ENCODE results near the gene FAM76A. TPM values are rescaled to one million over a fixed set of nuclear protein-coding genes. Genes with fewer than 3 reads are reported as not detected.
"Not testable (repeated sequence)": the region's sequence is repeated elsewhere in the genome, so short reads cannot be mapped to it uniquely, and the experiment has no call there.

Gene FAM76A
- 10 to 100 TPM; 12.1 to 14.5 (median 12.9) TPM for total RNA-seq
- 6.1 TPM for polyA plus RNA-seq
- long read RNA-seq, donor 1, transcript FAM76A-204 (9 exons, 3,567 nt) = major isoform, 13 of 19 reads
- long read RNA-seq, donor 1, partial matches to known transcripts = 0 of 19 reads
- long read RNA-seq, donor 1, other reads (novel, unspliced or antisense) = 2 of 19 reads
- long read RNA-seq, donor 2, transcript FAM76A-204 (9 exons, 3,567 nt) = major isoform, 9 of 13 reads
- long read RNA-seq, donor 2, partial matches to known transcripts = 0 of 13 reads
- long read RNA-seq, donor 2, other reads (novel, unspliced or antisense) = 0 of 13 reads
- long read RNA-seq, donor 3, transcript FAM76A-203 (8 exons, 2,273 nt) = minor isoform, 11 of 52 reads
- long read RNA-seq, donor 3, transcript FAM76A-204 (9 exons, 3,567 nt) = major isoform, 34 of 52 reads
- long read RNA-seq, donor 3, partial matches to known transcripts = 0 of 52 reads
- long read RNA-seq, donor 3, other reads (novel, unspliced or antisense) = 7 of 52 reads
- long read RNA-seq, donor 4, transcript FAM76A-204 (9 exons, 3,567 nt) = major isoform, 7 of 9 reads
- long read RNA-seq, donor 4, partial matches to known transcripts = 0 of 9 reads
- long read RNA-seq, donor 4, other reads (novel, unspliced or antisense) = 0 of 9 reads

DNA sequence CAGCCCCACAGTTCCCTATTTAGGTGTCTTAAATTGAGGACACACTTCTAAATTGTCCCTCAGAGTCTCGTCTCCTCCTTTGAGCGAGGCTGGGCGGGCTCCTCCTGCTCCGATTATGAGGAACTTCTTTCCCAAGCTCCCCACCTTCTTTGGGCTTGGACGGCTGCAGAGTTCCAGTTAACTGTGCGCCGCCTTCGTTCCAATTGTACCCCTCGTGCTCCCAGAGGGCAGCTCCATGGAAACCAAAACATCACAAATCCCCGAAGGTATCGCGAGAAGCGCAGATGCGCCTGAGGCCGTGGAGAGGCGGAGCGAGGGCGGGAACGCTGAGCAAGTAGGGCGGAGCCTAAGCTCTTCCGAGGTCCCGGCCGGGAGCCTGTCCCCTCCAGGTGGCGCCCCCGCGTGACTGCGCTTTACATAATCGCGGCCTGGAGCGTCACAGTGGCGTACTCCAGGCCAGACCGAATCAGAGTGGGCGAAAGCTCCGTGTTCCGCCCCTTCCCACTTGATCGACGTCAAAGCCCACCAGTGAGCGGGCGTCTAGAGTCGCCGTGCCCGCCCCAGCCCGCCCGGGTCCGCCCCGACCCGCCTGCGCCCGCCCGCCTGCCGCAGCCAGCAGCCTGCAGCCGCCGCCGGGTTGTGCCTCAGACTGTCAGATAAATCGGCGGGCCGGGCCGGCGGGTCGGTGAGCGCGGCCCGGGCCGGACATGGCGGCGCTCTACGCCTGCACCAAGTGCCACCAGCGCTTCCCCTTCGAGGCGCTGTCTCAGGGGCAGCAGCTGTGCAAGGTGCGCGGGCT lies at the start of gene FAM76A:
TSS of gene FAM76A (plus strand) at position 588 of the 799 bp plus-strand sequence. CDS start at position 708, 120 bp downstream.
- 1% methylated on average over 72 of the region's 72 CpGs for WGBS
- Histone ChIP-seq H3K27ac (ENCODE audit: low read length) (peak within 1 kb of the TSS; percentile 92), H3K27me3 (ENCODE audit: control insufficient read depth, insufficient read depth) (no peaks in the 10 kb centered on the region), H3K9me3 (ENCODE audit: control insufficient read depth, low read length) (no peaks in the 10 kb centered on the region), H3K4me1 (ENCODE audit: control insufficient read depth, insufficient read depth, low read length) (no peaks in the 10 kb centered on the region), H3K4me3 (ENCODE audit: low read length) (peak within 1 kb of the TSS; percentile 93)
- intact Hi-C loops (cut with DNase I) = loop anchor here in 2 of 4 donors (10.0 kb wide), 1 partner anchor 51 kb away; the partner anchor contains the start of gene IFI6 (in 2 of the 2)
- DNase-seq (peak; percentile 99 to 100 (median 100)), ATAC-seq (peak; percentile 97 to 98)

DNA sequence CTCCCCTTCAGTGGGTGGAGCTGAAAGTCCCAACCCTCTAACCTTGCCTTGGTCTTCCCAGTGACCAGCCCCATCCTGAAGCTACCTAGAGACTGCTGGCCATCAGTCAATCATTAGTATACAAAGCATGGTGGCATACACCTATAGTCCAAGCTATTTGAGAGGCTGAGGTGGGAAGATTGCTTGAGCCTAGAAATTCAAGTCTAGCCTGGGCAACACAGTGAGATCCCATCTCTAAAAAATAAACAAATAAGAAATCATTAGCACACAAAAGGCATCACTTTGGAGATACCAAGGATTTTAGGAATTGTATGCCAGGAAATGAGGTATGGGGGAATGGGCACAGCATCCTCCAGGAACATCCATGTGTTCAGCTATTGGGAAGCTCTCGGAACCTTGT lies 49.4 kb upstream of the FAM76A start:
- ATAC-seq = no peak
- no peak overlapping the region for H3K27ac ChIP-seq (ENCODE audit: low read length)
- H3K4me3 ChIP-seq (ENCODE audit: low read length) = no peak overlapping the region
- intact Hi-C loops (cut with DNase I) = loop anchor here in 2 of 4 donors (10.0 kb wide), 1 partner anchor 48 kb away; the partner anchor contains the start of gene FAM76A (in 2 of the 2)
- no peak for DNase-seq
- peaks cover 2% of the 10 kb centered on the region for H3K4me1 ChIP-seq (ENCODE audit: control insufficient read depth, insufficient read depth, low read length)
- WGBS = 100% methylated on average over 1 of the region's 1 CpG
- no peaks in the 10 kb centered on the region for H3K9me3 ChIP-seq (ENCODE audit: control insufficient read depth, low read length)
- no peaks in the 10 kb centered on the region for H3K27me3 ChIP-seq (ENCODE audit: control insufficient read depth, insufficient read depth)

DNA sequence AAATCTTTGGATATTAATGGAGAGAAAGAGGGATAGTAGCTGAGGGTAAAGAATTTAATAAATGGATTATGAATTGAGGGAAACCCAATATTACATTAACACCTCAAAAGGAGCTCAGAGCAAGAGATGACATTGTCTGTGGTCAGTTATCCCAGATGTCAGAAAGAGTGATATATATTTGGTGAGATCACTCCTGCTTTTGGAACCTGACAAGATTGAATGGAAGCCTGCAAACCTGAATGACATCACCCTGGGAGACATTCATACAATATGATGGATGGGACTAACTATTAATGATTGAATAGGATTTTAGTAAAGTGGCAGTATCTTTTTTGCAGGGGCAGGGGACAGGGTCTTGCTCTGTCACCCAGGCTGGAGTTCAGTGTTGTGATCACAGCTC lies 47.0 kb upstream of the FAM76A start:
- no peak overlapping the region for H3K27ac ChIP-seq (ENCODE audit: low read length)
- intact Hi-C loops (cut with DNase I) = loop anchor here in 2 of 4 donors (10.0 kb wide), 1 partner anchor 46 kb away; the partner anchor contains the start of gene FAM76A (in 2 of the 2)
- H3K27me3 ChIP-seq (ENCODE audit: control insufficient read depth, insufficient read depth) = no peaks in the 10 kb centered on the region
- no peak for ATAC-seq
- DNase-seq = no peak
- no peaks in the 10 kb centered on the region for H3K9me3 ChIP-seq (ENCODE audit: control insufficient read depth, low read length)
- no peaks in the 10 kb centered on the region for H3K4me1 ChIP-seq (ENCODE audit: control insufficient read depth, insufficient read depth, low read length)
- H3K4me3 ChIP-seq (ENCODE audit: low read length) = no peak overlapping the region

DNA sequence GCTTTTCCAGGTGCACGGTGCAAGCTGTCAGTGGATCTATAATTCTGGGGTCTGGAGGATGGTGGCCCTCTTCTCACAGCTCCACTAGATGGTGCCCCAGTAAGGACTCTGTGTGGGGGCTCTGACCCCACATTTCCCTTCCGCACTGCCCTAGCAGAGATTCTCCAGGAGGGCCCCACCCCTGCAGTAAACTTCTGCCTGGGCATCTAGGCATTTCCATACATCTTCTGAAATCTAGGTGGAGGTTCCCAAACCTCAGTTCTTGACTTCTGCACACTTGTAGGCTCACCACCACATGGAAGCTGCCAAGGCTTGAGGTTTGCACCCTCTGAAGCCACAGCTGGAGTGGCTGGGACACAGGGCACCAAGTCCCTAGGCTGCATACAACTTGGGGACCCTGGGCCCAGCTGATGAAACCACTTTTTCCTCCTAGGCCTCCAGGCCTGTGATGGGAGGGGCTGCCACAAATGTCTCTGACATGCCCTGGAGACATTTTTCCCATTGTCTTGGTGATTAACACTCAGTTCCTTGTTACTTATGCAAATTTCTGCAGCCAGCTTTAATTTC lies 45.5 kb upstream of the FAM76A start:
- DNase-seq; H3K9me3 ChIP-seq (ENCODE audit: control insufficient read depth, low read length); H3K27me3 ChIP-seq (ENCODE audit: control insufficient read depth, insufficient read depth); H3K27ac ChIP-seq (ENCODE audit: low read length); intact Hi-C loops (cut with DNase I); H3K4me1 ChIP-seq (ENCODE audit: control insufficient read depth, insufficient read depth, low read length); ATAC-seq; H3K4me3 ChIP-seq (ENCODE audit: low read length): not testable (repeated sequence)
- WGBS = 94% methylated on average over 2 of the region's 2 CpGs

DNA sequence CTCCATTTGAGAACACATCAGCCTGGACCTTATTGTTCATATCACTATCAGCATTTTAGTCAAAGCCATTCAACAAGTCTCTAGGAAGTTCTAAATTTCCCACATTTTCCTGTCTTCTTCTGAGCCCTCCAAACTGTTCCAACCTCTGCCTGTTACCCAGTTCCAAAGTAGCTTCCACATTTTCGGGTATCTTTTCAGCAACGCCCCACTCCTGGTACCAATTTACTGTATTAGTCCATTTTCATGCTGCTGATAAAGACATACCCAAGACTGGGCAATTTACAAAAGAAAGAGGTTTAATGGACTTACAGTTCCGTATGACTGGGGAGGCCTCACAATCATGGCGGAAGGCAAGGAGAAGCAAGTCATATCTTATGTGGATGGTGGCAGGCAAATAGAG lies 44.2 kb upstream of the FAM76A start:
- H3K4me3 ChIP-seq (ENCODE audit: low read length); intact Hi-C loops (cut with DNase I); H3K27ac ChIP-seq (ENCODE audit: low read length); ATAC-seq; H3K27me3 ChIP-seq (ENCODE audit: control insufficient read depth, insufficient read depth); H3K4me1 ChIP-seq (ENCODE audit: control insufficient read depth, insufficient read depth, low read length); DNase-seq; H3K9me3 ChIP-seq (ENCODE audit: control insufficient read depth, low read length): not testable (repeated sequence)
- 96% methylated on average over 4 of the region's 4 CpGs for WGBS

DNA sequence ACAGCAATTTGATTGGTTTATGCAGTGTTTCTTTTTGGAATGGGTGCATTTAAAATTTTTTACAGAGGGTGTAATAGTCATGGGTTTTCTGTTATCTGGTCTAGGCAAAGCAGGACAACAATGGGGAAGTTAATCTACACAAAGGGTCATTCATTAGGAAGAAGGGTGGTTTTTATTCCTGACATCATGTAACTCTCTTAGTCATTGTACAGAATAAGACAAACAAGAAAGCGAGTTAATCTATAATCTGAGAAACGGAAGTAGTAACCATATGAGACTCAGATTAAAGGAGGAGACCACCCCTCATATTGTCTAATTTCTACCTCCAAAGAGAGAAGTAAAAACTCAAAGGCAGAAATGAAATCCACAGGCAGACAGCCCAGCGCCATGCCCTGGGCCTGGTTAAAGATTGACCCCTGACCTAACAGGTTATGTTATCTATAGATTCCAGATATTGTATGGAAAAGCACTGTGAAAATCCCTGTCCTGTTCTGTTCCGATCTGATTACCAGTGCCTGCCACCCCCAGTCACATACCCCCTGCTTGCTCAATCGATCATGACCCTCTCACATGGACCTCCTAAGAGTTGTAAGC lies 43.3 kb upstream of the FAM76A start:
- 82% methylated on average over 5 of the region's 5 CpGs for WGBS
- no peaks in the 10 kb centered on the region for H3K9me3 ChIP-seq (ENCODE audit: control insufficient read depth, low read length)
- ATAC-seq = no peak
- intact Hi-C loops (cut with DNase I) = no loop called here
- no peaks in the 10 kb centered on the region for H3K27me3 ChIP-seq (ENCODE audit: control insufficient read depth, insufficient read depth)
- no peak for DNase-seq
- no peaks in the 10 kb centered on the region for H3K4me1 ChIP-seq (ENCODE audit: control insufficient read depth, insufficient read depth, low read length)
- H3K27ac ChIP-seq (ENCODE audit: low read length) = no peak overlapping the region
- H3K4me3 ChIP-seq (ENCODE audit: low read length) = no peak overlapping the region

DNA sequence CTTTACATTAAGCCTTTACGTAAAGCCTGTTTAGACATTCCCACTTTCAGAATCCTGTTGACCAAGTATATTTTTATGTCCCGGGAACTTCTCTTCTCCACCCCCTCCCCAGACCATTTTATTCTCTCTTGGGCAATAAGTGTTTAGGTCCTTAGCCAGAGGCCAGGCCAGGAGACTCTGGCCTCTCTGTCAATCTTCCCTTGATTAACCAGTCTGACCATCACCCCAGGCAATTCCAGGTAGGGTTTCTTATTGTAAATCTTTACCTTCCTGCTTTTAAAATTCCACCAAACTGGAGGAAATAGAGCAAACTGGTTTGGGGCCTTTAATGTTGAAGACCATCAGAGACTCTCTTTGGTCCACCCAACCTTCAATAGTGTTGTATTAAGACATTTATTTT lies 41.6 kb upstream of the FAM76A start:
- ATAC-seq = no peak
- H3K4me1 ChIP-seq (ENCODE audit: control insufficient read depth, insufficient read depth, low read length) = no peaks in the 10 kb centered on the region
- H3K27me3 ChIP-seq (ENCODE audit: control insufficient read depth, insufficient read depth) = no peaks in the 10 kb centered on the region
- no peak overlapping the region for H3K4me3 ChIP-seq (ENCODE audit: low read length)
- DNase-seq = no peak
- no peak overlapping the region for H3K27ac ChIP-seq (ENCODE audit: low read length)
- 98% methylated on average over 2 of the region's 2 CpGs for WGBS
- intact Hi-C loops (cut with DNase I) = no loop called here
- no peaks in the 10 kb centered on the region for H3K9me3 ChIP-seq (ENCODE audit: control insufficient read depth, low read length)

DNA sequence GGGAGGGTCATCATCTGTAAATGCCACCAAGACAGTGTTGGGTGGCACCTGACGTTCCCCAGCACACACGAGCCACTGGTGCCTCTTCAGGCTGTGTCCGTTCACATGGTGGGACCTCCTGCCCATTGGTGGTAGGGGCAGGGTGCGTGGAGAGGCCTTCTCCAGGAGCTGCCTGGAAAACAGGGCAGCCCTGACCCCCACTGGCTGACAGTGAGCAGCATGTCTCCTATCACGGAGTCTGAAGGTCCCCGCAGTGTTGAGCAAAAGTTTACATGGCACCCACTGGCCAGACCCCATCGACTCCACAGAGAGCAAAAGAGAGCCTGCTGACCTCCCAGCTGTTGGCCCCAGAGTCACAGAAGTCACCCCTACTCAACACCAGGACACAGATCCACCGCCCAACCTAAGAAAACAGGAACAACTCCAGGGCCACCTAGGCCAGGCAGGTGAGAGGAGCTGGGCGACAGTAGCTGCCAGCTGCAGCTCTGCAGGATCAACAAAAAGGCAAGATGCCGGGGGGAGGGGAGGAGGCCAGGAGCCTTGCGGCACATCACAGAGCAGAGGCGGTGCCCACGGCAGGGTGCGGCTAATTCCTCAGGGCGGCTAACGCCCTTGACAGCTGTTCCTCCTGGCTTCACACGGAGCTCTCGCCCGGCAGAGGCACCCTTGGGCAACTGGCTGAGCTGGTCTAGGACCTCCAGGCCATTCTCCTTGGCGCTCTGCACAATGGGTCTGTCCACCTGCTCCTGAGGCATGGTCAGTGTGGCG lies 39.4 kb upstream of the FAM76A start:
- Histone ChIP-seq H3K27me3 (ENCODE audit: control insufficient read depth, insufficient read depth) (no peaks in the 10 kb centered on the region), H3K4me3 (ENCODE audit: low read length) (no peak overlapping the region), H3K27ac (ENCODE audit: low read length) (no peak overlapping the region), H3K9me3 (ENCODE audit: control insufficient read depth, low read length) (no peaks in the 10 kb centered on the region), H3K4me1 (ENCODE audit: control insufficient read depth, insufficient read depth, low read length) (no peaks in the 10 kb centered on the region)
- intact Hi-C loops (cut with DNase I) = no loop called here
- WGBS = 71% methylated on average over 21 of the region's 21 CpGs
- DNase-seq = no peak
- ATAC-seq = no peak

DNA sequence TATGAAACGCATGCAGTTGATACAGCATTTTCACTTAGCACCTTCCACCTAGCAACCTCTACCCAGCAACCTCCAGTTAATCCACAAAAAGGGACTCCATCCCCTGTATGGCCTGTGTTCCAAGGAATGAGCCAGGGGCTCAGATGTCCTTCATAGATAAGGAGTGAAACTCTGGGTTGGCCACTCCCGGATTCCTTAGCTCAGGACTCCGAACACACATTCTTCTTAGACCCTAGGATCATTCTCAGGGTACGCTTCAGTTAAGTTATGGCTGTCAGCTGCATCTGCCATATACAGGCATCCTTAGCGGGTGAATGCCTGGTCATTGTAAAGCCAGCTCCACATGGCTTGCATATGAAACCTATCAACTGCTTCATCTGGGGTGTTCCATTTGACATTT lies 37.9 kb upstream of the FAM76A start:
- no peak overlapping the region for H3K27ac ChIP-seq (ENCODE audit: low read length)
- intact Hi-C loops (cut with DNase I) = no loop called here
- 91% methylated on average over 5 of the region's 5 CpGs for WGBS
- no peaks in the 10 kb centered on the region for H3K27me3 ChIP-seq (ENCODE audit: control insufficient read depth, insufficient read depth)
- no peaks in the 10 kb centered on the region for H3K4me1 ChIP-seq (ENCODE audit: control insufficient read depth, insufficient read depth, low read length)
- no peak for ATAC-seq
- no peak overlapping the region for H3K4me3 ChIP-seq (ENCODE audit: low read length)
- DNase-seq = no peak
- H3K9me3 ChIP-seq (ENCODE audit: control insufficient read depth, low read length) = no peaks in the 10 kb centered on the region

Measured in right cardiac atrium (tissue), 5 donors.